KMS-11 (cell line): ENCODE data around the gene CAPS2.

Source experiments
- H2AFZ ChIP-seq: fragments of 200-600 bp; sonication (generic); 2 replicates; pipeline ENCODE4 v1.6.1; 2016; ENCODE audit warnings: antibody characterized with exemption, mixed run types, low read depth
- H3K27ac ChIP-seq: fragments of 200-600 bp; sonication (generic); 2 replicates; pipeline ENCODE4 v1.6.1; 2016; ENCODE audit warnings: mild to moderate bottlenecking, mixed run types
- H3K27me3 ChIP-seq: fragments of 200-600 bp; sonication (generic); 2 replicates; pipeline ENCODE4 v1.6.1; 2017; ENCODE audit warnings: mild to moderate bottlenecking, low read depth, mixed run types, moderate library complexity; ENCODE audit not compliant: insufficient read depth
- H3K36me3 ChIP-seq: fragments of 200-600 bp; sonication (generic); 2 replicates; pipeline ENCODE4 v1.6.1; 2017; ENCODE audit warnings: mild to moderate bottlenecking, mixed run types; ENCODE audit not compliant: insufficient read depth
- H3K4me1 ChIP-seq: fragments of 200-600 bp; sonication (generic); 2 replicates; pipeline ENCODE4 v1.6.1; 2016; ENCODE audit warnings: mild to moderate bottlenecking, low read depth, mixed run types; ENCODE audit not compliant: poor library complexity, severe bottlenecking
- H3K4me2 ChIP-seq: fragments of 200-600 bp; sonication (generic); 2 replicates; pipeline ENCODE4 v1.7.0; 2016; ENCODE audit warnings: mild to moderate bottlenecking, mixed run types
- H3K4me3 ChIP-seq: fragments of 200-600 bp; sonication (generic); IDR thresholded peaks from 2 replicates; pipeline ENCODE4 v1.6.1; 2017; ENCODE audit warnings: low read depth, low read length, mixed read lengths; ENCODE audit not compliant: insufficient read depth
- H3K79me2 ChIP-seq: fragments of 200-600 bp; sonication (generic); 2 replicates; pipeline ENCODE4 v1.6.1; 2016; ENCODE audit warnings: low read depth, mixed run types; ENCODE audit not compliant: insufficient read depth
- H3K9ac ChIP-seq: fragments of 200-600 bp; sonication (generic); 2 replicates; pipeline ENCODE4 v1.6.1; 2016; ENCODE audit warnings: mild to moderate bottlenecking, mixed run types
- H4K20me1 ChIP-seq: fragments of 200-600 bp; sonication (generic); 2 replicates; pipeline ENCODE4 v1.6.1; 2016; ENCODE audit warnings: mild to moderate bottlenecking, mixed run types; ENCODE audit not compliant: insufficient read depth
- TF ChIP-seq, protein P1 (sequence below): fragments of 200-600 bp; sonication (generic); conservative IDR thresholded peaks from 2 replicates; pipeline ENCODE4 v1.6.1; 2017; ENCODE audit warnings: low read depth, mild to moderate bottlenecking, antibody characterized with exemption, low read length, moderate library complexity, mixed read lengths

Gene CAPS2

GRCh38 chr12:75288860-75289259, 41.3 kb downstream of the CAPS2 start:
- Histone ChIP-seq H3K27ac (no peak overlapping the region), H3K79me2 (no peaks in the 10 kb centered on the region), H3K36me3 (no peaks in the 10 kb centered on the region), H2AFZ (no peak overlapping the region), H3K4me2 (no peak overlapping the region), H3K4me3 (no peak overlapping the region), H3K9ac (no peak overlapping the region), H3K4me1 (no peaks in the 10 kb centered on the region), H4K20me1 (no peaks in the 10 kb centered on the region), H3K27me3 (no peaks in the 10 kb centered on the region)
- TF ChIP-seq, protein P1, sequence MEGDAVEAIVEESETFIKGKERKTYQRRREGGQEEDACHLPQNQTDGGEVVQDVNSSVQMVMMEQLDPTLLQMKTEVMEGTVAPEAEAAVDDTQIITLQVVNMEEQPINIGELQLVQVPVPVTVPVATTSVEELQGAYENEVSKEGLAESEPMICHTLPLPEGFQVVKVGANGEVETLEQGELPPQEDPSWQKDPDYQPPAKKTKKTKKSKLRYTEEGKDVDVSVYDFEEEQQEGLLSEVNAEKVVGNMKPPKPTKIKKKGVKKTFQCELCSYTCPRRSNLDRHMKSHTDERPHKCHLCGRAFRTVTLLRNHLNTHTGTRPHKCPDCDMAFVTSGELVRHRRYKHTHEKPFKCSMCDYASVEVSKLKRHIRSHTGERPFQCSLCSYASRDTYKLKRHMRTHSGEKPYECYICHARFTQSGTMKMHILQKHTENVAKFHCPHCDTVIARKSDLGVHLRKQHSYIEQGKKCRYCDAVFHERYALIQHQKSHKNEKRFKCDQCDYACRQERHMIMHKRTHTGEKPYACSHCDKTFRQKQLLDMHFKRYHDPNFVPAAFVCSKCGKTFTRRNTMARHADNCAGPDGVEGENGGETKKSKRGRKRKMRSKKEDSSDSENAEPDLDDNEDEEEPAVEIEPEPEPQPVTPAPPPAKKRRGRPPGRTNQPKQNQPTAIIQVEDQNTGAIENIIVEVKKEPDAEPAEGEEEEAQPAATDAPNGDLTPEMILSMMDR: no peak

DNA sequence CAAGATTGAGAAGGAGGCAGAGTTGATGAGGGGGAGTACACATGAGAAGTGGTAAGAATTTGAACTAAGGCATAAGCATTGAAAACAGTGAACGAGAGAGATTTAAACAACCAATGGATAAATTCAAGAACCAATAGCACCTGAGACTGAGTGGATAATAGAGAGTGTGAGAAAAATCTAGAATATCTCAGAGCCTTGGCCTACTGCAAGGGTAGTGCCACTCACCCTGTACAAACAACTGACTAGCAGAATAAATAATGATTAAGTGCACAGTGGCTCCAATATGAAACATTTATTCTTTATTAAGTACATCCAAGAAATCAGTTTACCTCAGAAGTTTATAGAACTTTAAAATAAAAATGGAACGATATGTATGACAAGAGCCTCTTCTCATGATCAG, 54.4 kb downstream of the CAPS2 start:
- H3K79me2 ChIP-seq: no peaks in the 10 kb centered on the region
- H3K36me3 ChIP-seq: no peaks in the 10 kb centered on the region
- H3K27me3 ChIP-seq: no peaks in the 10 kb centered on the region
- no peak overlapping the region for H3K9ac ChIP-seq
- no peak overlapping the region for H2AFZ ChIP-seq
- no peak overlapping the region for H3K4me2 ChIP-seq
- no peaks in the 10 kb centered on the region for H3K4me1 ChIP-seq
- H3K4me3 ChIP-seq: no peak overlapping the region
- TF ChIP-seq, protein P1: no peak
- H4K20me1 ChIP-seq: no peaks in the 10 kb centered on the region
- H3K27ac ChIP-seq: no peak overlapping the region

DNA sequence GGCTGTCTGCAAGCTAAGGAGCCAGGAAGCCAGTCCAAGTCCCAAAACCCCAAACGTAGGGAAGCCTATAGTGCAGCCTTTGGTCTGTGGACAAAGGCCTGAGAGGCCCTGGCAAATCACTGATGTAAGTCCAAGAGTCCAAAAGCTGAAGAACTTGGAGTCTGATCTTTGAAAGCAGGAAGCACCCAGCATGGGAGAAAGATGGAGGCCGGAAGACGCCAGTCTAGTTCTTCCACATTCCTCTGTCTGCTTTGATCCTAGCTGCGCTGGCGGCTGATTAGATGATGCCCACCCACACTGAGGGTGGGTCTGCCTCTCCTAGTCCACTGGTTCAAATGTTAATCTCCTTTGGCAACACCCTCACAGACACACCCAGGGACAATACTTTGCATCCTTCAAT, 58.5 kb downstream of the CAPS2 start:
- Histone ChIP-seq H3K27ac (no peak overlapping the region), H3K36me3 (no peaks in the 10 kb centered on the region), H3K4me2 (no peak overlapping the region)

GRCh38 chr12:75270157-75270556, 60.0 kb downstream of the CAPS2 start:
- no peaks in the 10 kb centered on the region for H3K27me3 ChIP-seq
- peaks cover 6% of the 10 kb centered on the region for H3K4me1 ChIP-seq
- H3K27ac ChIP-seq: no peak overlapping the region
- no peaks in the 10 kb centered on the region for H3K79me2 ChIP-seq
- H3K9ac ChIP-seq: no peak overlapping the region
- H3K4me3 ChIP-seq: no peak overlapping the region
- H2AFZ ChIP-seq: no peak overlapping the region
- H3K36me3 ChIP-seq: no peaks in the 10 kb centered on the region
- TF ChIP-seq, protein P1: no peak
- H3K4me2 ChIP-seq: no peak overlapping the region
- no peaks in the 10 kb centered on the region for H4K20me1 ChIP-seq

More for the DNA sequence above, 58.5 kb downstream of the CAPS2 start:
- Histone ChIP-seq H2AFZ (no peak overlapping the region), H3K79me2 (no peaks in the 10 kb centered on the region), H4K20me1 (no peaks in the 10 kb centered on the region), H3K4me1 (peaks cover 6% of the 10 kb centered on the region), H3K27me3 (no peaks in the 10 kb centered on the region), H3K4me3 (no peak overlapping the region), H3K9ac (no peak overlapping the region)
- TF ChIP-seq, protein P1: no peak
